H1 (cell line): ENCODE measurements around the gene COA1. TPM values are rescaled to one million over a fixed set of nuclear protein-coding genes. Genes with fewer than 3 reads are reported as not detected.

Experiments
- CTCF ChIA-PET: fragments of 300-600 bp; sonication (Branson Sonifier 250); formaldehyde crosslinking; loops from one replicate; lab custom pipeline; 2021; ENCODE audit not compliant: partially characterized antibody; lab: Charles Lee
- POLR2A ChIA-PET: fragments of 300-600 bp; sonication (Branson Sonifier 250); formaldehyde crosslinking; loops from one replicate; lab custom pipeline; 2021; ENCODE audit warnings: inconsistent platforms; ENCODE audit not compliant: partially characterized antibody; lab: Charles Lee
- DNase-seq, 2 experiments: peaks; one replicate each; pipeline versions ENCODE4 v3.0.0 to v3.0.0-alpha.2; 2010 to 2022; ENCODE audit warnings: low spot score in 2 of 2, low read depth in 1 of 2, mixed read lengths in 1 of 2
- FAIRE-seq: peaks from 2 replicates; lab custom pipeline; 2011; peaks lifted over from hg19 to GRCh38; lab: Jason Lieb, UNC
- H2AFZ ChIP-seq: 2 replicates; pipeline ENCODE4 v1.8.1; 2012; ENCODE audit warnings: low read length, inconsistent platforms
- H2AK5ac ChIP-seq: 2 replicates; pipeline ENCODE4 v1.6.1; 2013; ENCODE audit warnings: low read depth, low read length
- H2BK120ac ChIP-seq: replicated peaks from 2 replicates; pipeline ENCODE3; 2013; ENCODE audit warnings: low read depth, low read length, inconsistent platforms
- H2BK12ac ChIP-seq: 2 replicates; pipeline ENCODE4 v1.6.1; 2013; ENCODE audit warnings: low read depth, low read length
- H2BK15ac ChIP-seq: 2 replicates; pipeline ENCODE4 v1.6.1; 2013; ENCODE audit warnings: low read length
- H2BK20ac ChIP-seq: 2 replicates; pipeline ENCODE4 v1.6.1; 2013; ENCODE audit warnings: low read length
- H2BK5ac ChIP-seq: 2 replicates; pipeline ENCODE4 v1.6.1; 2013; ENCODE audit warnings: low read depth, low read length
- H3K14ac ChIP-seq: 2 replicates; pipeline ENCODE4 v1.6.1; 2013; ENCODE audit warnings: inconsistent platforms; ENCODE audit not compliant: insufficient read length
- H3K18ac ChIP-seq: 2 replicates; pipeline ENCODE4 v1.6.1; 2013; ENCODE audit warnings: low read length; ENCODE audit errors: extremely low read depth
- H3K23ac ChIP-seq: 2 replicates; pipeline ENCODE4 v1.6.1; 2013; ENCODE audit warnings: inconsistent platforms; ENCODE audit not compliant: insufficient read length
- H3K23me2 ChIP-seq: 2 replicates; pipeline ENCODE4 v1.6.1; 2013; ENCODE audit warnings: low read depth, low read length
- H3K27ac ChIP-seq: 2 replicates; pipeline ENCODE4 v1.6.1; 2011; ENCODE audit warnings: low read depth, low read length, inconsistent platforms
- H3K27me3 ChIP-seq, 4 experiments: replicated peaks in 1 of 4; 1 replicate in 1 of 4; 2 replicates in 3 of 4; pipeline versions ENCODE4 v1.6.1 to v1.8.1; 2011 to 2013; ENCODE audit warnings: low read length in 3 of 4, mild to moderate bottlenecking in 3 of 4, inconsistent platforms in 2 of 4, mixed read lengths in 2 of 4, moderate library complexity in 1 of 4; ENCODE audit not compliant: control insufficient read depth in 3 of 4, insufficient read depth in 3 of 4; ENCODE audit errors: extremely low read depth in 1 of 4
- H3K36me3 ChIP-seq, 4 experiments: 2 replicates each; pipeline versions ENCODE4 v1.6.1 to v1.8.1; 2011 to 2013; ENCODE audit warnings: mild to moderate bottlenecking in 4 of 4, low read length in 3 of 4, moderate library complexity in 2 of 4, control low read depth in 1 of 4, inconsistent platforms in 1 of 4; ENCODE audit not compliant: insufficient read depth in 4 of 4, control insufficient read depth in 2 of 4
- H3K4ac ChIP-seq: replicated peaks from 2 replicates; pipeline ENCODE3; 2013; ENCODE audit warnings: low read length, low read depth, mixed read lengths, inconsistent platforms; ENCODE audit not compliant: insufficient read length
- H3K4me1 ChIP-seq, 4 experiments: replicated peaks in 1 of 4; 1 replicate in 1 of 4; 2 replicates in 3 of 4; pipeline versions ENCODE4 v1.6.1 to v1.8.1; 2011 to 2013; ENCODE audit warnings: low read length in 3 of 4, inconsistent platforms in 2 of 4, mixed read lengths in 1 of 4; ENCODE audit not compliant: insufficient read depth in 4 of 4, control insufficient read depth in 3 of 4
- H3K4me2 ChIP-seq, 2 experiments: 2 replicates each; pipeline versions ENCODE4 v1.6.1 to v1.8.1; 2011 to 2013; ENCODE audit warnings: low read depth in 2 of 2, low read length in 2 of 2, control low read depth in 1 of 2, inconsistent platforms in 1 of 2, mild to moderate bottlenecking in 1 of 2; ENCODE audit not compliant: insufficient read depth in 1 of 2
- H3K4me3 ChIP-seq, 4 experiments: fragments of 200-600, 300-600 bp in 1 of 4; sonication (generic), shearing (Covaris generic), sonication (Bioruptor Twin) in 1 of 4; 2 replicates each; pipeline versions ENCODE4 v1.5.1 to v1.8.1; 2011 to 2016; ENCODE audit warnings: low read length in 4 of 4, low read depth in 3 of 4, control low read depth in 2 of 4, inconsistent platforms in 2 of 4, mild to moderate bottlenecking in 2 of 4, mixed read lengths in 1 of 4, moderate library complexity in 1 of 4; ENCODE audit not compliant: insufficient read depth in 2 of 4; ENCODE audit errors: extremely low read depth in 1 of 4
- H3K56ac ChIP-seq: replicated peaks from 2 replicates; pipeline ENCODE3; 2013; ENCODE audit warnings: low read depth, mild to moderate bottlenecking, mixed read lengths, low read length, inconsistent platforms; ENCODE audit not compliant: insufficient read length
- H3K79me1 ChIP-seq: 2 replicates; pipeline ENCODE4 v1.6.1; 2013; ENCODE audit warnings: low read depth, low read length, control low read depth
- H3K79me2 ChIP-seq, 2 experiments: 2 replicates each; pipeline versions ENCODE4 v1.6.1 to v1.8.1; 2012 to 2013; ENCODE audit warnings: low read length in 2 of 2, mild to moderate bottlenecking in 2 of 2, inconsistent platforms in 1 of 2; ENCODE audit not compliant: insufficient read depth in 2 of 2, control insufficient read depth in 1 of 2
- H3K9ac ChIP-seq, 4 experiments: replicated peaks in 1 of 4; 1 replicate in 1 of 4; 2 replicates in 3 of 4; pipeline versions ENCODE4 v1.6.1 to v1.8.1; 2011 to 2013; ENCODE audit warnings: low read depth in 3 of 4, low read length in 3 of 4, control low read depth in 2 of 4, mild to moderate bottlenecking in 2 of 4, moderate library complexity in 2 of 4, inconsistent platforms in 1 of 4; ENCODE audit errors: extremely low read depth in 1 of 4
- H3K9me3 ChIP-seq, 2 experiments: 2 replicates each; pipeline versions ENCODE4 v1.6.1 to v1.8.1; 2012 to 2013; ENCODE audit warnings: mild to moderate bottlenecking in 2 of 2, moderate library complexity in 2 of 2, control low read depth in 1 of 2, inconsistent platforms in 1 of 2, low read depth in 1 of 2, low read length in 1 of 2, mixed read lengths in 1 of 2; ENCODE audit not compliant: insufficient read depth in 2 of 2
- H4K20me1 ChIP-seq, 2 experiments: replicated peaks in 1 of 2; 2 replicates each; pipeline versions ENCODE3 to v1.8.1; 2011 to 2013; ENCODE audit warnings: inconsistent platforms in 2 of 2, low read length in 2 of 2, mild to moderate bottlenecking in 1 of 2; ENCODE audit not compliant: insufficient read depth in 2 of 2, control insufficient read depth in 1 of 2
- H4K5ac ChIP-seq: 2 replicates; pipeline ENCODE4 v1.6.1; 2013; ENCODE audit warnings: low read length, low read depth, mixed read lengths, inconsistent platforms; ENCODE audit not compliant: insufficient read length
- H4K8ac ChIP-seq: 2 replicates; pipeline ENCODE4 v1.8.0; 2013; ENCODE audit warnings: mild to moderate bottlenecking, moderate library complexity, low read length, inconsistent platforms; ENCODE audit not compliant: insufficient read depth; ENCODE audit errors: extremely low read depth
- H4K91ac ChIP-seq: replicated peaks from 2 replicates; pipeline ENCODE3; 2013; ENCODE audit warnings: low read length, mixed read lengths, inconsistent platforms; ENCODE audit not compliant: insufficient read length
- CTBP2 ChIP-seq: IDR thresholded peaks from 2 replicates; pipeline ENCODE4 v1.7.0; 2011; ENCODE audit warnings: borderline replicate concordance, mild to moderate bottlenecking, moderate library complexity, mixed read lengths, low read length; ENCODE audit not compliant: insufficient read depth, insufficient read length
- GABPA ChIP-seq: IDR thresholded peaks from 2 replicates; pipeline ENCODE4 v1.6.1; 2011; ENCODE audit warnings: mild to moderate bottlenecking, low read length, moderate library complexity, borderline replicate concordance; ENCODE audit not compliant: insufficient read depth
- GTF2F1 ChIP-seq: IDR thresholded peaks from 2 replicates; pipeline ENCODE4 v1.6.1; 2012; ENCODE audit warnings: low read depth, low read length, improper control_type of control experiment, borderline replicate concordance
- HDAC6 ChIP-seq: IDR thresholded peaks from one replicate; pipeline ENCODE4 v1.7.1; 2012; ENCODE audit warnings: low read depth, mild to moderate bottlenecking, inconsistent platforms, low read length, moderate library complexity
- NANOG ChIP-seq: IDR thresholded peaks from 2 replicates; pipeline ENCODE4 v1.6.1; 2011; ENCODE audit warnings: low read length, low read depth, mild to moderate bottlenecking, inconsistent platforms; ENCODE audit not compliant: insufficient read depth, poor library complexity, severe bottlenecking
- RAD21 ChIP-seq, 2 experiments: IDR thresholded peaks in 1 of 2; conservative IDR thresholded peaks in 1 of 2; 2 replicates each; pipeline ENCODE4 v1.6.1; 2011; ENCODE audit warnings: low read depth in 2 of 2, low read length in 2 of 2, improper control_type of control experiment in 1 of 2, inconsistent platforms in 1 of 2, mild to moderate bottlenecking in 1 of 2, moderate library complexity in 1 of 2
- SP2 ChIP-seq: IDR thresholded peaks from 2 replicates; pipeline ENCODE4 v1.6.1; 2012; ENCODE audit warnings: mild to moderate bottlenecking, low read length, inconsistent platforms
- TAF1 ChIP-seq: IDR thresholded peaks from 2 replicates; pipeline ENCODE4 v1.6.1; 2011; ENCODE audit warnings: mild to moderate bottlenecking, low read depth, low read length
- TAF7 ChIP-seq: optimal IDR thresholded peaks from 2 replicates; pipeline ENCODE3; 2011; ENCODE audit warnings: low read depth, mild to moderate bottlenecking, inconsistent platforms, low read length, moderate library complexity, borderline replicate concordance
- TBP ChIP-seq: IDR thresholded peaks from 2 replicates; pipeline ENCODE4 v1.6.1; 2011; ENCODE audit warnings: low read depth, low read length, improper control_type of control experiment
- TEAD4 ChIP-seq: IDR thresholded peaks from 2 replicates; pipeline ENCODE4 v1.6.1; 2012; ENCODE audit warnings: low read depth, low read length, inconsistent platforms, mixed read lengths
- ZNF274 ChIP-seq: IDR thresholded peaks from 2 replicates; pipeline ENCODE4 v1.7.0; 2012; ENCODE audit warnings: low read length, borderline replicate concordance; ENCODE audit errors: extremely low read depth
- WGBS, 2 experiments: shearing (Covaris generic) in 1 of 2; methylation state at CpG; one replicate each; pipeline versions ENCODE4 v1.1.6 to v1.1.7; 2013 to 2015; ENCODE audit warnings: low lambda C conversion rate in 2 of 2, mixed read lengths in 2 of 2, inconsistent platforms in 1 of 2, low coverage in 1 of 2, missing lambda C conversion rate in 1 of 2; ENCODE audit not compliant: insufficient replicate concordance in 2 of 2, insufficient coverage in 1 of 2, insufficient read length in 1 of 2; ENCODE audit errors: extremely low coverage in 1 of 2, missing lambda C conversion rate in 1 of 2; 5-methylcytosine and 5-hydroxymethylcytosine counted together
- polyA plus RNA-seq, 7 experiments: library from polyadenylated mRNA; depleted of rRNA in 3 of 7; stranded (reverse) in 5 of 7; unstranded in 2 of 7; fragments of >200 nt in 5 of 7; fragments of 200-250 nt in 2 of 7; gene quantifications; 1 replicate in 5 of 7; 2 replicates in 1 of 7; 4 replicates in 1 of 7; pipeline versions ENCODE4 v1.2.1 to v1.2.3, GENCODE V29; 2011 to 2013; ENCODE audit warnings: missing spikeins in 2 of 7, mixed read lengths in 2 of 7
- total RNA-seq: library from RNA; stranded (reverse); fragmentation: NEBNext Ultra II Directional; extraction: Animal tissue kit (Norgen Biotek cat#: 25700); gene quantifications from 2 replicates; pipeline ENCODE4 v1.2.1, GENCODE V29; 2021

Gene COA1
- total and polyA plus RNA-seq, 2 of the 8 experiments (the other 6 are each of a cell fraction or from before 2014, with no cell fraction given), result 98.6 to 143 TPM

GRCh38 chr7:43692582-43693373 lies 36.5 kb downstream of the COA1 start:
- no peak overlapping the region for H3K23ac ChIP-seq
- H3K27me3 ChIP-seq, result no peaks in the 10 kb centered on the region
- no peak overlapping the region for H2BK15ac ChIP-seq
- no peak overlapping the region for H2BK5ac ChIP-seq
- no peak overlapping the region for H3K9ac ChIP-seq
- DNase-seq (no peak), FAIRE-seq (no peak)
- no peak overlapping the region for H3K14ac ChIP-seq
- no peak overlapping the region for H4K5ac ChIP-seq
- H2AFZ ChIP-seq, result no peak overlapping the region
- no peaks in the 10 kb centered on the region for H3K23me2 ChIP-seq
- peaks cover 3% of the 10 kb centered on the region for H3K79me1 ChIP-seq
- H3K4me3 ChIP-seq, result no peak overlapping the region
- H4K20me1 ChIP-seq, result peaks cover 0 to 15% of the 10 kb centered on the region in 2 experiments
- no peak overlapping the region for H3K27ac ChIP-seq
- no peaks in the 10 kb centered on the region for H3K9me3 ChIP-seq
- H2BK12ac ChIP-seq, result no peak overlapping the region
- 88% methylated on average over 2 of the region's 2 CpGs; no CpG with 5 or more reads in 1 of the 2 experiments for WGBS, 2 experiments
- H4K91ac ChIP-seq, result no peak overlapping the region
- H2BK120ac ChIP-seq, result no peak overlapping the region
- no peak overlapping the region for H4K8ac ChIP-seq
- H2AK5ac ChIP-seq, result no peak overlapping the region
- H3K4me1 ChIP-seq, result peaks cover 0 to 3% (median 0%) of the 10 kb centered on the region in 4 experiments; a peak in 2 of 7 replicates
- ChIA-PET CTCF (interaction anchor here (1.1 to 2.6 kb wide), 6 partner anchors 8 to 110 kb away, joined by 3 to 16 read pairs (median 4); partner anchors contain the start of gene STK17A), POLR2A (interaction anchor here (0.9 to 1.0 kb wide), 2 partner anchors 14 to 67 kb away, joined by 3 read pairs; no protein-coding TSS in a partner anchor)
- no peak overlapping the region for H3K4me2 ChIP-seq
- H2BK20ac ChIP-seq, result no peak overlapping the region
- H3K56ac ChIP-seq, result no peak overlapping the region
- peaks cover 25 to 97% of the 10 kb centered on the region in 2 experiments for H3K79me2 ChIP-seq
- no peak overlapping the region for H3K4ac ChIP-seq
- H3K18ac ChIP-seq, result no peak overlapping the region
- no peaks in the 10 kb centered on the region for H3K36me3 ChIP-seq
- TF ChIP-seq NANOG (no peak), TEAD4 (no peak), RAD21 (IDR thresholded peaks at IDR 0.05 in 1 of 2, conservative IDR thresholded peaks at IDR 0.05 in 1 of 2; ENCODE audit: low read depth in 2 of 2, low read length in 2 of 2) (no peak), ZNF274 (no peak), GTF2F1 (no peak), TAF7 (no peak), GABPA (no peak), SP2 (no peak), HDAC6 (no peak), TAF1 (no peak), TBP (no peak), CTBP2 (no peak)
